HepG2 (cell line): ENCODE results near the gene TRPM5. TPM values are rescaled to one million over a fixed set of nuclear protein-coding genes. Genes with fewer than 3 reads are reported as not detected.
A peak's percentile ranks its signal among the peaks of the same experiment; 100 is the strongest.

Source experiments
- CBX1 ChIP-seq: IDR thresholded peaks from one replicate; pipeline ENCODE4 v1.6.1; 2016; ENCODE audit warnings: antibody characterized with exemption, low read depth
- HNF4G ChIP-seq, 2 experiments: sonication (generic) in 1 of 2; formaldehyde crosslinking in 1 of 2; IDR thresholded peaks; 2 replicates each; pipeline versions ENCODE4 v1.4.0 to v1.6.1; 2011 to 2020; ENCODE audit warnings: borderline replicate concordance in 2 of 2, low read depth in 2 of 2, mild to moderate bottlenecking in 2 of 2, low read length in 1 of 2, missing genetic modification reagents in 1 of 2, moderate library complexity in 1 of 2
- KDM6A ChIP-seq: IDR thresholded peaks from 2 replicates; pipeline ENCODE4 v1.6.1; 2016; ENCODE audit warnings: low read depth
- MAFG ChIP-seq: sonication (generic); formaldehyde crosslinking; IDR thresholded peaks from 2 replicates; pipeline ENCODE4 v1.5.1; 2020; ENCODE audit warnings: mild to moderate bottlenecking, missing genetic modification reagents
- MXD1 ChIP-seq: sonication (generic); formaldehyde crosslinking; IDR thresholded peaks from 2 replicates; pipeline ENCODE4 v1.4.0; 2020; ENCODE audit warnings: mild to moderate bottlenecking, missing genetic modification reagents
- MXI1 ChIP-seq: IDR thresholded peaks from 3 replicates; pipeline ENCODE4 v1.6.1; 2012; ENCODE audit warnings: low read depth, low read length, inconsistent platforms, borderline replicate concordance
- NFE2L1 ChIP-seq: sonication (generic); formaldehyde crosslinking; IDR thresholded peaks from 2 replicates; pipeline ENCODE4 v1.4.0; 2020; ENCODE audit warnings: missing genetic modification reagents, mild to moderate bottlenecking, borderline replicate concordance
- RFX1 ChIP-seq: fragments of 450-650 bp; IDR thresholded peaks from 2 replicates; pipeline ENCODE4 v1.6.1; 2017
- SNAPC4 ChIP-seq: sonication (generic); formaldehyde crosslinking; IDR thresholded peaks from 2 replicates; pipeline ENCODE4 v1.4.0; 2020; ENCODE audit warnings: mild to moderate bottlenecking, missing genetic modification reagents
- SP1 ChIP-seq, 2 experiments: fragments of 450-650 bp in 1 of 2; sonication (generic) in 1 of 2; formaldehyde crosslinking in 1 of 2; IDR thresholded peaks; 2 replicates each; pipeline versions ENCODE4 v1.4.0 to v1.6.1; 2016 to 2020; ENCODE audit warnings: missing genetic modification reagents in 1 of 2
- TOE1 ChIP-seq: sonication (generic); formaldehyde crosslinking; IDR thresholded peaks from 2 replicates; pipeline ENCODE4 v1.4.0; 2020; ENCODE audit warnings: mild to moderate bottlenecking, missing genetic modification reagents
- ZNF263 ChIP-seq: sonication (generic); formaldehyde crosslinking; IDR thresholded peaks from 2 replicates; pipeline ENCODE4 v1.4.0; 2020; ENCODE audit warnings: missing genetic modification reagents
- ZNF329 ChIP-seq: sonication (generic); formaldehyde crosslinking; IDR thresholded peaks from 2 replicates; pipeline ENCODE4 v1.9.0; 2021; ENCODE audit warnings: low read depth, mild to moderate bottlenecking, missing genetic modification reagents
- ZNF503 ChIP-seq: sonication (generic); formaldehyde crosslinking; IDR thresholded peaks from 2 replicates; pipeline ENCODE4 v1.4.0; 2020; ENCODE audit warnings: missing genetic modification reagents
- ZNF510 ChIP-seq: sonication (generic); formaldehyde crosslinking; IDR thresholded peaks from 2 replicates; pipeline ENCODE4 v1.4.0; 2020; ENCODE audit warnings: low read depth, mild to moderate bottlenecking, missing genetic modification reagents
- polyA plus RNA-seq, 8 experiments: library from polyadenylated mRNA; depleted of rRNA in 3 of 8; stranded (reverse) in 7 of 8; unstranded in 1 of 8; fragments of >200 nt; fragmentation: Illumina TruSeq in 4 of 8; extraction: Trizol in 4 of 8; gene quantifications; 2 replicates each; pipeline versions ENCODE4 v1.2.1 to v1.2.3, GENCODE V29; 2011 to 2016; ENCODE audit warnings: low read depth in 4 of 8, missing spikeins in 1 of 8, mixed read lengths in 1 of 8; ENCODE audit not compliant: insufficient read depth in 1 of 8
- total RNA-seq, 5 experiments: library from RNA; depleted of rRNA; stranded (reverse); fragments of >200 nt; fragmentation: Illumina TruSeq; extraction: Trizol; gene quantifications; 2 replicates each; pipeline ENCODE4 v1.2.3, GENCODE V29; 2016; ENCODE audit warnings: low read depth in 1 of 5
- TF ChIP-seq, protein P1 (sequence below): sonication (generic); formaldehyde crosslinking; IDR thresholded peaks from 2 replicates; pipeline ENCODE4 v1.4.0; 2020; ENCODE audit warnings: mild to moderate bottlenecking, missing genetic modification reagents, borderline replicate concordance
- TF ChIP-seq, protein P2 (sequence below), 2 experiments: sonication (generic) in 1 of 2; formaldehyde crosslinking in 1 of 2; IDR thresholded peaks; 2 replicates each; pipeline versions ENCODE4 v1.4.0 to v1.6.1; 2018 to 2020; ENCODE audit warnings: missing genetic modification reagents in 2 of 2, borderline replicate concordance in 1 of 2, low read depth in 1 of 2, mild to moderate bottlenecking in 1 of 2, missing biosample characterization in 1 of 2

The TRPM5 gene
- total and polyA plus RNA-seq, 2 of the 13 experiments (the other 11 are each of a cell fraction or from before 2014, with no cell fraction given), result 0.12 TPM; not detected in 1

GRCh38 chr11:2400762-2401435, 43.4 kb downstream of the TRPM5 start (continued):
- TF ChIP-seq HNF4G (IDR thresholded peaks at IDR 0.05; ENCODE audit: borderline replicate concordance, low read depth, low read length) (no peak), HNF4G (CRISPR knock-in tag; IDR thresholded peaks at IDR 0.05; ENCODE audit: borderline replicate concordance, low read depth) (no peak), ZNF329 (CRISPR knock-in tag) (no peak), MXD1 (CRISPR knock-in tag) (no peak; the same call in 1 of the 2 replicates), NFE2L1 (CRISPR knock-in tag) (no peak), RFX1 (no peak), CBX1 (no peak), ZNF503 (no peak), ZNF263 (CRISPR knock-in tag) (peak; percentile 58; the same call in 1 of the 2 replicates), MXI1 (no peak), SNAPC4 (CRISPR knock-in tag) (peak; percentile 39; the same call in 1 of the 2 replicates), KDM6A (CRISPR knock-in tag) (no peak), ZNF510 (no peak), MAFG (CRISPR knock-in tag) (no peak), SP1 (IDR thresholded peaks at IDR 0.05) (no peak), SP1 (CRISPR knock-in tag; IDR thresholded peaks at IDR 0.05) (no peak), TOE1 (CRISPR knock-in tag) (no peak)
- TF ChIP-seq, protein P1, sequence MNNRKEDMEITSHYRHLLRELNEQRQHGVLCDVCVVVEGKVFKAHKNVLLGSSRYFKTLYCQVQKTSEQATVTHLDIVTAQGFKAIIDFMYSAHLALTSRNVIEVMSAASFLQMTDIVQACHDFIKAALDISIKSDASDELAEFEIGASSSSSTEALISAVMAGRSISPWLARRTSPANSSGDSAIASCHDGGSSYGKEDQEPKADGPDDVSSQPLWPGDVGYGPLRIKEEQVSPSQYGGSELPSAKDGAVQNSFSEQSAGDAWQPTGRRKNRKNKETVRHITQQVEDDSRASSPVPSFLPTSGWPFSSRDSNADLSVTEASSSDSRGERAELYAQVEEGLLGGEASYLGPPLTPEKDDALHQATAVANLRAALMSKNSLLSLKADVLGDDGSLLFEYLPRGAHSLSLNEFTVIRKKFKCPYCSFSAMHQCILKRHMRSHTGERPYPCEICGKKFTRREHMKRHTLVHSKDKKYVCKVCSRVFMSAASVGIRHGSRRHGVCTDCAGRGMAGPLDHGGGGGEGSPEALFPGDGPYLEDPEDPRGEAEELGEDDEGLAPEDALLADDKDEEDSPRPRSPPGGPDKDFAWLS (CRISPR knock-in tag), result no peak
- TF ChIP-seq, protein P2, sequence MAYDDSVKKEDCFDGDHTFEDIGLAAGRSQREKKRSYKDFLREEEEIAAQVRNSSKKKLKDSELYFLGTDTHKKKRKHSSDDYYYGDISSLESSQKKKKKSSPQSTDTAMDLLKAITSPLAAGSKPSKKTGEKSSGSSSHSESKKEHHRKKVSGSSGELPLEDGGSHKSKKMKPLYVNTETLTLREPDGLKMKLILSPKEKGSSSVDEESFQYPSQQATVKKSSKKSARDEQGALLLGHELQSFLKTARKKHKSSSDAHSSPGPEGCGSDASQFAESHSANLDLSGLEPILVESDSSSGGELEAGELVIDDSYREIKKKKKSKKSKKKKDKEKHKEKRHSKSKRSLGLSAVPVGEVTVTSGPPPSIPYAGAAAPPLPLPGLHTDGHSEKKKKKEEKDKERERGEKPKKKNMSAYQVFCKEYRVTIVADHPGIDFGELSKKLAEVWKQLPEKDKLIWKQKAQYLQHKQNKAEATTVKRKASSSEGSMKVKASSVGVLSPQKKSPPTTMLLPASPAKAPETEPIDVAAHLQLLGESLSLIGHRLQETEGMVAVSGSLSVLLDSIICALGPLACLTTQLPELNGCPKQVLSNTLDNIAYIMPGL (CRISPR knock-in tag; IDR thresholded peaks at IDR 0.05; ENCODE audit: borderline replicate concordance in 1 of 2, low read depth in 1 of 2), result 0 out of 4 replicates have a peak, but pooled peaks of 1 of the 2 experiments have one; percentile 6
